AG04450 (cell line): Measurements from ENCODE around the gene UBASH3A. TPM values are rescaled to one million over a fixed set of nuclear protein-coding genes. Genes with fewer than 3 reads are reported as not detected.
A peak's percentile ranks its signal among the peaks of the same experiment; 100 is the strongest.

Experiments
- CTCF ChIA-PET: fragments of 300-600, 350-600 bp; formaldehyde crosslinking; extraction: SDS; loops from one replicate; lab custom pipeline; 2022; ENCODE audit warnings: antibody characterized with exemption, inconsistent platforms; lab: Charles Lee
- POLR2A ChIA-PET: fragments of 350-600 bp; formaldehyde crosslinking; extraction: SDS; loops from one replicate; lab custom pipeline; 2021; ENCODE audit warnings: antibody characterized with exemption, inconsistent platforms; lab: Yijun Ruan, JAX
- DNase-seq: peaks from one replicate; pipeline ENCODE4 v3.0.0-alpha.2; 2011; ENCODE audit warnings: low read depth, low spot score
- H3K27ac ChIP-seq: one replicate; pipeline ENCODE4 v1.5.1; 2012; ENCODE audit warnings: low read depth, low read length, control low read depth
- H3K27me3 ChIP-seq: one replicate; pipeline ENCODE4 v1.6.0; 2012; ENCODE audit warnings: low read length; ENCODE audit not compliant: control insufficient read depth, insufficient read depth
- H3K4me3 ChIP-seq: 2 replicates; pipeline ENCODE4 v1.5.1; 2011; ENCODE audit warnings: mild to moderate bottlenecking, low read depth, low read length, control low read depth
- H3K9me3 ChIP-seq: 2 replicates; pipeline ENCODE4 v1.5.1; 2012; ENCODE audit warnings: low read length; ENCODE audit not compliant: control insufficient read depth, insufficient read depth
- polyA plus RNA-seq: library from polyadenylated mRNA; depleted of rRNA; stranded (reverse); fragments of >200 nt; gene quantifications from 2 replicates; pipeline ENCODE4 v1.2.3, GENCODE V29; 2011
- TF ChIP-seq, protein P1 (sequence below): IDR thresholded peaks from 2 replicates; pipeline ENCODE4 v1.5.1; 2011; ENCODE audit warnings: low read depth, low read length, control low read depth, inconsistent platforms

Gene UBASH3A
- polyA plus RNA-seq, 1 experiment, result not detected

DNA sequence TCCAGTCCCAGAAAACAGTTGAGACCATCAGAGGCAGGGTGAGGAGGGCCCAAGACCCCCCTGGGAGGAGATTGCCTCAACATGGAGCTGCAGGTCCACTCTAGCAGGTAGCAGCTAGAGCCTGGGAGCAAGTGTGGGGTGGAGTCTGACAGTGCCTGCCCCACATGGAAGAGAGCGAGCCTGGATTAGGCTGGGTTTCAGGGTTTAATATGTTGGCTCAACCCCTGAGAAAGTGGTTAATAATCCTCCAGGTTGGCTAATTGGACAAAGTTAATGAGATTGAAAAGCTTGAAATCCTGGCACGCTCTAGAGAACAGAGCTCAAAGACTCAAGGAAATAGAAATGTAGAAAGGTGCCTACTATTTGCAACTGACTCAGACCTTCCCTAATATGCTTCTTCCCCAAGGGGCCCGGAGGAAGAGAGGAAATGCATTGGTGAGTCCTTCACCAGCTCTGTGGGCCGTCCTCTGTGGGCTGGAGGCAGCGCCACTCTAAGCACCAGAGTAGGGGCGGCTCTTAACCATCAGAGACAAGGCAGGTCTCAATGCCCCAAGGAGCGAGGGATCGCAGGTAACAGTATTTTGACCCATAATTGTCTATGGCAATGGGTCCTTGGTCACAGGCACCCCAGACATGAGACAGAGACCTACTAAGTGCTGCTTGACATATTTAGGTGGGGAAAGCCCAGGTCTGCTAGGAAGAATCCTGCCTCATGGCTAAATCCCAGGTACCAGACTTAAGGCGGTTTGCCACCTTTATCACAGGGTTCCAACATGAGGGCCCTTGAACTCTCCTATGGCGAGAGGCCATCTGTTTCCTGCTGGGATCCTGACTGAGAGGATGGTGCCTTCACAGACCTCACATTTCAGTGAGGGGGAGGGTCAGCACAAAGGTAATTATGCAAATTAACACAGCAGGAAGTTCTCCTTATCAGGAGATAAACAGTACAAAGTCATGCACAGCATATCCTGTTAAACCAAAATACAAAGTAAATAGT, 58.5 kb downstream of the UBASH3A start:
- ChIA-PET POLR2A (no interaction called here), CTCF (no interaction called here)
- Histone ChIP-seq H3K4me3 (no peak overlapping the region), H3K27ac (no peak overlapping the region), H3K27me3 (no peaks in the 10 kb centered on the region), H3K9me3 (no peaks in the 10 kb centered on the region)
- TF ChIP-seq, protein P1, sequence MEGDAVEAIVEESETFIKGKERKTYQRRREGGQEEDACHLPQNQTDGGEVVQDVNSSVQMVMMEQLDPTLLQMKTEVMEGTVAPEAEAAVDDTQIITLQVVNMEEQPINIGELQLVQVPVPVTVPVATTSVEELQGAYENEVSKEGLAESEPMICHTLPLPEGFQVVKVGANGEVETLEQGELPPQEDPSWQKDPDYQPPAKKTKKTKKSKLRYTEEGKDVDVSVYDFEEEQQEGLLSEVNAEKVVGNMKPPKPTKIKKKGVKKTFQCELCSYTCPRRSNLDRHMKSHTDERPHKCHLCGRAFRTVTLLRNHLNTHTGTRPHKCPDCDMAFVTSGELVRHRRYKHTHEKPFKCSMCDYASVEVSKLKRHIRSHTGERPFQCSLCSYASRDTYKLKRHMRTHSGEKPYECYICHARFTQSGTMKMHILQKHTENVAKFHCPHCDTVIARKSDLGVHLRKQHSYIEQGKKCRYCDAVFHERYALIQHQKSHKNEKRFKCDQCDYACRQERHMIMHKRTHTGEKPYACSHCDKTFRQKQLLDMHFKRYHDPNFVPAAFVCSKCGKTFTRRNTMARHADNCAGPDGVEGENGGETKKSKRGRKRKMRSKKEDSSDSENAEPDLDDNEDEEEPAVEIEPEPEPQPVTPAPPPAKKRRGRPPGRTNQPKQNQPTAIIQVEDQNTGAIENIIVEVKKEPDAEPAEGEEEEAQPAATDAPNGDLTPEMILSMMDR, result no peak
- no peak for DNase-seq

- ChIA-PET POLR2A (no interaction called here), CTCF (no interaction called here)
- peak; percentile 13 for DNase-seq
These were observed 60.3 kb downstream of the UBASH3A start for GRCh38 chr21:42463861-42464515.

GRCh38 chr21:42465008-42465802, 61.5 kb downstream of the UBASH3A start:
- H3K9me3 ChIP-seq, result no peaks in the 10 kb centered on the region
- no peak overlapping the region for H3K27ac ChIP-seq
- ChIA-PET POLR2A (no interaction called here), CTCF (no interaction called here)
- H3K4me3 ChIP-seq, result no peak overlapping the region
- DNase-seq, result no peak
- no peaks in the 10 kb centered on the region for H3K27me3 ChIP-seq
- TF ChIP-seq, protein P1, result no peak

More at GRCh38 chr21:42463861-42464515, 60.3 kb downstream of the UBASH3A start:
- Histone ChIP-seq H3K4me3 (no peak overlapping the region), H3K27ac (no peak overlapping the region), H3K27me3 (no peaks in the 10 kb centered on the region), H3K9me3 (no peaks in the 10 kb centered on the region)
- TF ChIP-seq, protein P1, result no peak

- Histone ChIP-seq H3K27me3 (no peaks in the 10 kb centered on the region), H3K4me3 (no peak overlapping the region), H3K9me3 (no peaks in the 10 kb centered on the region), H3K27ac (no peak overlapping the region)
- DNase-seq, result no peak
- CTCF ChIA-PET, result no interaction called here
- TF ChIP-seq, protein P1, result no peak
- POLR2A ChIA-PET, result no interaction called here
These were observed 62.1 kb downstream of the UBASH3A start for GRCh38 chr21:42465803-42466127.
